Aorta (tissue), 5 donors: ENCODE measurements around the gene COX5B. TPM values are rescaled to one million over a fixed set of nuclear protein-coding genes. Genes with fewer than 3 reads are reported as not detected.
"Not testable (repeated sequence)": the region's sequence is repeated elsewhere in the genome, so short reads cannot be mapped to it uniquely, and the experiment has no call there.

Experiments
- ATAC-seq: fragments of 200-7000 bp; cut with Tn5 transposase; one replicate; pipeline ENCODE4 v1.9.1; 2022; ENCODE audit warnings: moderate library complexity; ENCODE audit not compliant: low FRiP score
- DNase-seq, 2 donors: peaks; one replicate each; pipeline ENCODE4 v3.0.0-alpha.2; 2020
- H3K27ac ChIP-seq, 2 donors: one replicate each; pipeline ENCODE4 v1.5.1; 2013; ENCODE audit warnings: low read length in 2 of 2, mild to moderate bottlenecking in 2 of 2, moderate library complexity in 2 of 2, control low read depth in 1 of 2, inconsistent platforms in 1 of 2, low read depth in 1 of 2
- H3K27me3 ChIP-seq, 2 donors: one replicate each; pipeline ENCODE4 v1.6.1; 2013; ENCODE audit warnings: control low read depth in 1 of 2, low read length in 1 of 2, mild to moderate bottlenecking in 1 of 2, moderate library complexity in 1 of 2; ENCODE audit not compliant: insufficient read depth in 2 of 2, control insufficient read depth in 1 of 2
- H3K36me3 ChIP-seq, 2 donors: one replicate each; pipeline ENCODE4 v1.6.1; 2013; ENCODE audit warnings: control low read depth in 1 of 2, low read length in 1 of 2, mild to moderate bottlenecking in 1 of 2; ENCODE audit not compliant: insufficient read depth in 2 of 2, control insufficient read depth in 1 of 2
- H3K4me1 ChIP-seq, 2 donors: one replicate each; pipeline ENCODE4 v1.6.1; 2013; ENCODE audit warnings: low read length in 2 of 2, control low read depth in 1 of 2, mild to moderate bottlenecking in 1 of 2, moderate library complexity in 1 of 2; ENCODE audit not compliant: insufficient read depth in 2 of 2, control insufficient read depth in 1 of 2
- H3K4me3 ChIP-seq, 2 donors: one replicate each; pipeline ENCODE4 v1.5.1; 2013; ENCODE audit warnings: low read length in 2 of 2, control low read depth in 1 of 2, mild to moderate bottlenecking in 1 of 2
- H3K9me3 ChIP-seq: one replicate; pipeline ENCODE4 v1.6.1; 2013; ENCODE audit warnings: mild to moderate bottlenecking, low read length; ENCODE audit not compliant: control insufficient read depth
- WGBS, 2 donors: extraction: QIAGEN DNeasy Blood & Tissue Kit; methylation state at CpG; one replicate each; pipeline ENCODE4 v1.1.7; 2013; 5-methylcytosine and 5-hydroxymethylcytosine counted together
- intact Hi-C, 2 donors: fragments of 100-400 bp; cut with DNase I; formaldehyde crosslinking; loops; one replicate each; pipeline versions ENCODE4 v1.14.2 to v1.15.0; 2022
- polyA plus RNA-seq, 2 donors: library from polyadenylated mRNA; stranded (reverse); fragments of 200-250 nt; gene quantifications; one replicate each; pipeline ENCODE4 v1.2.3, GENCODE V29; 2013
- total RNA-seq, 2 donors: library from RNA; stranded (reverse); fragmentation: NEBNext Ultra II Directional; extraction: Animal tissue kit (Norgen Biotek cat#: 25700); gene quantifications; one replicate each; pipeline ENCODE4 v1.2.1, GENCODE V29; 2021
- donor health status: healthy with polysubstance abuse.
- donor health status: Bipolar disorder and iron deficiency.
- donor health status: DM: no; HTN: no; CAD: no.
- donor health status: DM: no; HTN: no; CAD: no.
- donor health status: DM: yes; HTN: yes; CAD: no.

COX5B gene
- total and polyA plus RNA-seq, 4 donors = 114 to 286 (median 190) TPM

DNA sequence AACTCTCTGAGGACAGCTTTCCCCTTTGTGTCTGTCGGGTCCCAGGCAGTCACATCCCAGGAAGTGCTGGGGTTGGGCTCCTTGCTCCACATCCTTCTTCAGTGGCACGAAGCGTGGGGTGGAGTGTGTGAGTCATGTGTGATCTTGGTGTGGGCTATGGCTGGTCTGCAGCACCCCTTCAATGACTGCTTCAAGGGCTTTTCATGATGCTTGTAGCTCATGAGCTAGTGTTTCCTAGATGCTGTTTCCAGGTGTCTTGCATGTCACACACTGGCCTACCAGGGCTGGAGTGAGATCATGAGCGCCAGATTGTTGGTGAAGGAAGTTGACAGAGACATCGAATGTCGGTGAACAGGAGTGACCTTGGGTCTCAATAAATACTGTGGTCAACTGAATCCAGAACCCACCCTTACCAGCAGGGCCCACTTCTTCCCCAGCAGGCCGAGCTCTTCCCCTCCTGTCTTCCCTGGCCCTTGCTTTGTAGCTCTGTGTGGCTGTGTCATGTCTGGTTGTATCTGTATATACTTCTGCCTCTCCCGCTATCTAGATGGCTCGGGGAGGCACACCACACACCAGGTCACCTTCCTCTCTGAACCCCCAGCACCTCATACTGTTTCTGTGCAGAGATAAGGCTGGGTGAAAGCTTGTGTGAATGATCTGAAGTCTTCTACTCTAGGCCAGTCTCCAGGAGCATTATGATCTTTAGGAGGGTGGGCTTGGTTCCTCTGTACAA is 27.5 kb downstream of the COX5B start:
- no peak overlapping the region for H3K27ac ChIP-seq
- DNase-seq (no peak), ATAC-seq (no peak)
- H3K27me3 ChIP-seq = no peaks in the 10 kb centered on the region
- H3K4me1 ChIP-seq = no peaks in the 10 kb centered on the region
- 81 to 85% methylated on average over 9 of the region's 9 CpGs for WGBS, 2 donors
- intact Hi-C loops = no loop called here
- H3K4me3 ChIP-seq = no peak overlapping the region
- H3K36me3 ChIP-seq = no peaks in the 10 kb centered on the region
- no peaks in the 10 kb centered on the region for H3K9me3 ChIP-seq

DNA sequence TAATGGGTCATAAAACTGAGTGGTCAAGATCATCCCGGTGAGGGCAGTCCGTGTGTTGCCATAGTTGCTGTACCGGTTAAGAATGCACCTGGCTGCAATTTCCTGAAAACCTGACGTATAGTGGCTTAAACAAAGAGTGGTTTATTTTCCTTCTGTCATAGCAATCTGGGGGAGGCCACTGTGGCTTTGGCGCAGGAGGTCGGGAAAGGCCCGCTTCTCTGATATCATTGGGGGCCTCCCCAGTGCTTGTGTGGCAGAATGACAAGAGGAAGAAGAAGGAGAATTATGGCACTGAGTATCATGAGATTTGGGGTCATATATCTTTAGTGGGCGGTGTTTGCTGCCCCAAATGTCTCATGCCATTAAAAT is 28.0 kb downstream of the COX5B start:
- DNase-seq (no peak), ATAC-seq (no peak)
- Histone ChIP-seq H3K4me3 (no peak overlapping the region), H3K36me3 (no peaks in the 10 kb centered on the region), H3K27ac (no peak overlapping the region), H3K4me1 (no peaks in the 10 kb centered on the region), H3K27me3 (no peaks in the 10 kb centered on the region), H3K9me3 (no peaks in the 10 kb centered on the region)
- intact Hi-C loops = no loop called here
- WGBS, 2 donors = 74 to 77% methylated on average over 8 of the region's 8 CpGs

DNA sequence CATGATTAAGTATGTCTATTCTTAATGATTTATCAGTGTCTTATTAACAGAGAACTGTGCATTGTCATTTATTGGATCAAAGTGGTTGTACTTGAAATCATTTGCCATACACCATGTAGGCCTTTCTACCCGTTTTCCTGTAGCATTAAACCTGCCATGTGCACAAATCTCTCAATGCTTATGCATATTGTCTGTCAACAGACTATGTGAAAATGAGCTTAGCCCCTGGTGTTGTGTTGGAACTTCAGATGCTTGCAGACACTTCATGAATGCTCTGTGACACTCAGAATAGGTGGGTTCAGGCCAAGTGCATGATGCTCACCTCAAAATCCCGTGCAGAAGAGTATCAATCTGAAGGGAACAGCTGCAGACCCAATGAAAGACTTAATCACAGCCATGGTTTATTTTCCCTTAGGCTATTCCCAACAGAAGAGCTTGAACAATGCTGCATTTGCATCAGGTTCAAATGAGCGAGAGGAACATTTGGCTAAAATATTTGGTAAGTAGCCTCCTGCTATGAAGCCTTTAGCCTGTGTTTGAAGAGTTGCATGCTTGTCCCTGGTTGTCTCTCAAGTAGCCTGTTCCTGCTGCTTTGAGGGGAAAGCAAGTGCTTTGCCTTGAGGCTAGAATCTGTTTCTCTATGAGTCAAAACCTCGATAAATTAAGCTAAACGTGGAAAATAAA is 29.7 kb downstream of the COX5B start:
- H3K36me3 ChIP-seq = no peaks in the 10 kb centered on the region
- 81 to 84% methylated on average over 5 of the region's 5 CpGs for WGBS, 2 donors
- intact Hi-C loops = no loop called here
- H3K9me3 ChIP-seq = no peaks in the 10 kb centered on the region
- H3K27ac ChIP-seq = no peak overlapping the region
- H3K4me3 ChIP-seq = no peak overlapping the region
- no peaks in the 10 kb centered on the region for H3K27me3 ChIP-seq
- DNase-seq (no peak), ATAC-seq (no peak)
- H3K4me1 ChIP-seq = no peaks in the 10 kb centered on the region

GRCh38 chr2:97676620-97677019 is 30.8 kb downstream of the COX5B start:
- no peak for ATAC-seq
- H3K27ac ChIP-seq = no peak overlapping the region
- 96 to 100% methylated on average over 1 of the region's 1 CpG for WGBS, 2 donors
- no peaks in the 10 kb centered on the region for H3K27me3 ChIP-seq
- H3K36me3 ChIP-seq = no peaks in the 10 kb centered on the region
- H3K9me3 ChIP-seq = no peaks in the 10 kb centered on the region
- intact Hi-C loops = no loop called here
- DNase-seq = no peak
- no peaks in the 10 kb centered on the region for H3K4me1 ChIP-seq
- H3K4me3 ChIP-seq = no peak overlapping the region

- DNase-seq (no peak), ATAC-seq (no peak)
- H3K27me3 ChIP-seq = no peaks in the 10 kb centered on the region
- no peak overlapping the region for H3K27ac ChIP-seq
- intact Hi-C loops = no loop called here
- no peaks in the 10 kb centered on the region for H3K9me3 ChIP-seq
- WGBS, 2 donors = 96 to 99% methylated on average over 2 of the region's 2 CpGs
- no peak overlapping the region for H3K4me3 ChIP-seq
- H3K36me3 ChIP-seq = no peaks in the 10 kb centered on the region
- H3K4me1 ChIP-seq = no peaks in the 10 kb centered on the region
Observed at GRCh38 chr2:97677480-97677879, 31.6 kb downstream of the COX5B start.

GRCh38 chr2:97678298-97678697 is 32.4 kb downstream of the COX5B start:
- H3K4me3 ChIP-seq = no peak overlapping the region
- H3K27ac ChIP-seq = no peak overlapping the region
- H3K4me1 ChIP-seq = no peaks in the 10 kb centered on the region
- no peak for DNase-seq
- H3K9me3 ChIP-seq = no peaks in the 10 kb centered on the region
- intact Hi-C loops = no loop called here
- no peaks in the 10 kb centered on the region for H3K27me3 ChIP-seq
- H3K36me3 ChIP-seq = no peaks in the 10 kb centered on the region
- 97% methylated on average over 1 of the region's 1 CpG for whole genome bisulfite sequencing, 2 donors
- no peak for ATAC-seq

DNA sequence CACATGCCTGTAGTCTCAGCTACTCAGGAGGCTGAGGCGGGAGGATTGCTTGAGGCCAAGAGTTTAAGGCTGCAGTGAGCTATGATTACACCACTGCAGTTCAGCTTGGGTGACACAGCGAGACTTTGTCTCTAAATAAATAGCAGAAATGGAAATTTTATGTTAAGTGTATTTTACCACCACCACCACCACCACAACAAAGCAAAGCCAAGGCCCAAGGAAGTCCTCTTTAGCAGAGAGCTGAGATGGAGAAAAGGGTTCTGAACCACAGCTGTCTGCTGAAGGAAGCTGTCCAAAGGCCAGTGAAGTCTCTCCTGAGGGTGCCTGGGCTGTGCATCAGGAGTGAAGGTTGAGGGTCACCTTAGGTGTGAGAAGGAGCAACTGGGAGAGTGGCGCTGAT is 41.4 kb downstream of the COX5B start:
- H3K27ac ChIP-seq, H3K36me3 ChIP-seq, H3K4me3 ChIP-seq, H3K27me3 ChIP-seq, H3K4me1 ChIP-seq, H3K9me3 ChIP-seq, ATAC-seq, intact Hi-C loops, DNase-seq: not testable (repeated sequence)
- 96 to 97% methylated on average over 2 of the region's 3 CpGs for WGBS, 2 donors

GRCh38 chr2:97688062-97688827 is 42.4 kb downstream of the COX5B start:
- WGBS, 2 donors = 89 to 90% methylated on average over 11 of the region's 11 CpGs
- DNase-seq = no peak
- intact Hi-C loops = no loop called here
- H3K9me3 ChIP-seq = no peaks in the 10 kb centered on the region
- ATAC-seq = no peak
- no peaks in the 10 kb centered on the region for H3K27me3 ChIP-seq
- H3K27ac ChIP-seq = no peak overlapping the region
- no peaks in the 10 kb centered on the region for H3K4me1 ChIP-seq
- H3K4me3 ChIP-seq = no peak overlapping the region
- no peaks in the 10 kb centered on the region for H3K36me3 ChIP-seq
